H9 (cell line): ENCODE results near the gene PIGL. TPM values are rescaled to one million over a fixed set of nuclear protein-coding genes. Genes with fewer than 3 reads are reported as not detected.

Experiments
- DNase-seq: peaks from one replicate; pipeline ENCODE4 v3.0.0-alpha.2; 2017
- H2AFZ ChIP-seq: one replicate; pipeline ENCODE4 v1.6.1; 2013; ENCODE audit warnings: mild to moderate bottlenecking, low read length, control low read depth, moderate library complexity
- H2AK5ac ChIP-seq: 2 replicates; pipeline ENCODE4 v1.6.1; 2013; ENCODE audit warnings: low read length, control low read depth, mixed read lengths; ENCODE audit not compliant: insufficient read length
- H2BK120ac ChIP-seq: one replicate; pipeline ENCODE4 v1.6.1; 2013; ENCODE audit warnings: low read depth, mild to moderate bottlenecking, low read length, control low read depth, inconsistent platforms; ENCODE audit not compliant: poor library complexity, severe bottlenecking
- H2BK12ac ChIP-seq: 2 replicates; pipeline ENCODE4 v1.6.1; 2013; ENCODE audit warnings: low read length, control low read depth, mixed read lengths, low read depth; ENCODE audit not compliant: insufficient read length
- H2BK15ac ChIP-seq: 2 replicates; pipeline ENCODE4 v1.6.1; 2013; ENCODE audit warnings: low read depth, low read length, control low read depth
- H2BK20ac ChIP-seq: one replicate; pipeline ENCODE4 v1.6.1; 2013; ENCODE audit warnings: low read depth, mild to moderate bottlenecking, low read length, control low read depth, inconsistent platforms; ENCODE audit not compliant: poor library complexity, severe bottlenecking
- H2BK5ac ChIP-seq: 2 replicates; pipeline ENCODE4 v1.6.1; 2013; ENCODE audit warnings: low read length, control low read depth, mixed read lengths; ENCODE audit not compliant: insufficient read length
- H3K14ac ChIP-seq: 2 replicates; pipeline ENCODE4 v1.6.1; 2013; ENCODE audit warnings: low read length, control low read depth; ENCODE audit not compliant: insufficient read depth
- H3K18ac ChIP-seq: 2 replicates; pipeline ENCODE4 v1.6.1; 2013; ENCODE audit warnings: low read depth, mild to moderate bottlenecking, mixed read lengths, low read length, control low read depth; ENCODE audit not compliant: insufficient read length
- H3K23ac ChIP-seq: 2 replicates; pipeline ENCODE4 v1.6.1; 2013; ENCODE audit warnings: low read length, control low read depth, mixed read lengths, low read depth; ENCODE audit not compliant: insufficient read length
- H3K23me2 ChIP-seq: 2 replicates; pipeline ENCODE4 v1.6.1; 2013; ENCODE audit warnings: low read depth, mild to moderate bottlenecking, mixed read lengths, low read length, control low read depth; ENCODE audit not compliant: insufficient read length, poor library complexity, severe bottlenecking
- H3K27ac ChIP-seq: 2 replicates; pipeline ENCODE4 v1.5.1; 2013; ENCODE audit warnings: low read length, control low read depth, mixed read lengths, low read depth; ENCODE audit not compliant: insufficient read length
- H3K27me3 ChIP-seq: 2 replicates; pipeline ENCODE4 v1.6.1; 2013; ENCODE audit warnings: low read length, control low read depth, inconsistent platforms; ENCODE audit not compliant: insufficient read depth
- H3K4ac ChIP-seq: 2 replicates; pipeline ENCODE4 v1.6.1; 2013; ENCODE audit warnings: low read depth, mild to moderate bottlenecking, control low read depth, inconsistent platforms, low read length, moderate library complexity
- H3K4me1 ChIP-seq: 2 replicates; pipeline ENCODE4 v1.6.1; 2013; ENCODE audit warnings: low read length, control low read depth, inconsistent platforms; ENCODE audit not compliant: insufficient read depth
- H3K4me2 ChIP-seq: 2 replicates; pipeline ENCODE4 v1.6.1; 2013; ENCODE audit warnings: low read length, control low read depth, mixed read lengths; ENCODE audit not compliant: insufficient read length, insufficient read depth
- H3K56ac ChIP-seq: 2 replicates; pipeline ENCODE4 v1.6.1; 2013; ENCODE audit warnings: low read depth, mild to moderate bottlenecking, mixed read lengths, low read length, control low read depth; ENCODE audit not compliant: insufficient read length
- H3K79me1 ChIP-seq: 2 replicates; pipeline ENCODE4 v1.6.1; 2013; ENCODE audit warnings: low read depth, mild to moderate bottlenecking, moderate library complexity, low read length, control low read depth, inconsistent platforms; ENCODE audit not compliant: insufficient read depth, poor library complexity, severe bottlenecking
- H3K79me2 ChIP-seq: 2 replicates; pipeline ENCODE4 v1.6.1; 2013; ENCODE audit warnings: low read length, control low read depth, inconsistent platforms; ENCODE audit not compliant: insufficient read depth
- H3K9ac ChIP-seq: 2 replicates; pipeline ENCODE4 v1.6.1; 2013; ENCODE audit warnings: low read length, control low read depth, mixed read lengths; ENCODE audit not compliant: insufficient read length; ENCODE audit errors: extremely low read depth
- H3K9me3 ChIP-seq: one replicate; pipeline ENCODE4 v1.6.1; 2013; ENCODE audit warnings: low read depth, low read length, inconsistent platforms; ENCODE audit not compliant: control insufficient read depth
- H3T11ph ChIP-seq: one replicate; pipeline ENCODE4 v1.6.1; 2013; ENCODE audit warnings: mild to moderate bottlenecking, low read length, control low read depth, inconsistent platforms
- H4K20me1 ChIP-seq: one replicate; pipeline ENCODE4 v1.6.1; 2013; ENCODE audit not compliant: control insufficient read depth, insufficient read length, insufficient read depth
- H4K5ac ChIP-seq: 2 replicates; pipeline ENCODE4 v1.6.1; 2013; ENCODE audit warnings: low read depth, mild to moderate bottlenecking, mixed read lengths, low read length, control low read depth; ENCODE audit not compliant: insufficient read length
- H4K8ac ChIP-seq: replicated peaks from 2 replicates; pipeline ENCODE4 v1.6.1; 2013; ENCODE audit warnings: low read length, control low read depth, mixed read lengths, low read depth; ENCODE audit not compliant: insufficient read length
- H4K91ac ChIP-seq: 2 replicates; pipeline ENCODE4 v1.6.1; 2013; ENCODE audit warnings: low read depth, mild to moderate bottlenecking, moderate library complexity, mixed read lengths, low read length, control low read depth; ENCODE audit not compliant: insufficient read length
- H3K27ac Mint-ChIP-seq, 3 experiments: 2 replicates in 2 of 3; 3 replicates in 1 of 3; pipeline ENCODE4 v1.8.0; 2020 to 2021; ENCODE audit warnings: mixed read lengths in 3 of 3, mild to moderate bottlenecking in 1 of 3, moderate library complexity in 1 of 3
- H3K27me3 Mint-ChIP-seq: 2 replicates; pipeline ENCODE4 v1.8.0; 2021; ENCODE audit warnings: low read depth, mild to moderate bottlenecking, moderate library complexity, mixed read lengths
- H3K36me3 Mint-ChIP-seq, 3 experiments: 2 replicates in 2 of 3; 3 replicates in 1 of 3; pipeline ENCODE4 v1.8.0; 2020 to 2021; ENCODE audit warnings: low read depth in 3 of 3, mixed read lengths in 3 of 3; ENCODE audit not compliant: insufficient read depth in 1 of 3
- H3K4me1 Mint-ChIP-seq, 2 experiments: 2 replicates each; pipeline ENCODE4 v1.8.0; 2020; ENCODE audit warnings: mixed read lengths in 2 of 2
- H3K4me3 Mint-ChIP-seq, 2 experiments: 2 replicates in 1 of 2; 3 replicates in 1 of 2; pipeline ENCODE4 v1.8.0; 2020 to 2021; ENCODE audit warnings: mild to moderate bottlenecking in 2 of 2, mixed read lengths in 2 of 2, moderate library complexity in 1 of 2
- H3K9me3 Mint-ChIP-seq, 2 experiments: 2 replicates in 1 of 2; 3 replicates in 1 of 2; pipeline ENCODE4 v1.8.0; 2020; ENCODE audit warnings: mild to moderate bottlenecking in 2 of 2, mixed read lengths in 2 of 2, moderate library complexity in 1 of 2
- WGBS: extraction: QIAGEN DNeasy Blood & Tissue Kit; methylation state at CpG from one replicate; pipeline ENCODE4 v1.1.7; 2013; ENCODE audit warnings: missing lambda C conversion rate, low lambda C conversion rate, mixed read lengths; ENCODE audit not compliant: insufficient read length; ENCODE audit errors: extremely low coverage; 5-methylcytosine and 5-hydroxymethylcytosine counted together
- microRNA-seq: library from miRNA; unstranded; fragments of <30 nt; microRNA quantifications from one replicate; pipeline ENCODE4, GENCODE V29; 2020; ENCODE audit warnings: borderline microRNAs expressed
- total RNA-seq: library from RNA; stranded (reverse); gene quantifications from 2 replicates; pipeline ENCODE4 v1.2.1, GENCODE V29; 2021
- TF ChIP-seq, protein P1 (sequence below): fragments of 200-600 bp; sonication (generic); conservative IDR thresholded peaks from 3 replicates; pipeline ENCODE4 v1.8.0; 2021; ENCODE audit warnings: antibody characterized with exemption, mild to moderate bottlenecking

The PIGL gene
- total RNA-seq, 1 experiment from 2014 or later, result 21.6 TPM

GRCh38 chr17:16374146-16374938 lies 157.3 kb downstream of the PIGL start:
- Histone ChIP-seq H2BK20ac (no peak overlapping the region), H3K27ac (no peak overlapping the region), H2AK5ac (no peak overlapping the region), H3K56ac (no peak overlapping the region), H2BK15ac (no peak overlapping the region), H3K4me2 (no peak overlapping the region), H3K23ac (no peak overlapping the region), H2BK5ac (no peak overlapping the region), H4K5ac (no peak overlapping the region), H3K4me1 (0 out of 2 replicates have a peak, but pooled peaks cover 3% of the 10 kb centered on the region), H2AFZ (no peak overlapping the region), H3K9ac (no peak overlapping the region), H4K91ac (no peak overlapping the region), H3K18ac (no peak overlapping the region), H4K20me1 (no peaks in the 10 kb centered on the region), H2BK120ac (no peak overlapping the region), H3K4ac (no peak overlapping the region), H3K23me2 (no peaks in the 10 kb centered on the region), H3T11ph (no peak overlapping the region), H3K79me2 (no peaks in the 10 kb centered on the region), H3K14ac (no peak overlapping the region), H3K9me3 (no peaks in the 10 kb centered on the region), H2BK12ac (no peak overlapping the region), H3K27me3 (no peaks in the 10 kb centered on the region), H4K8ac (no peak overlapping the region), H3K79me1 (no peaks in the 10 kb centered on the region)
- peaks cover 0 to 6% of the 10 kb centered on the region in 2 experiments; a peak in 3 of 4 replicates for H3K4me1 Mint-ChIP-seq
- no CpG with 5 or more reads among the region's 16 CpGs for WGBS
- TF ChIP-seq, protein P1, sequence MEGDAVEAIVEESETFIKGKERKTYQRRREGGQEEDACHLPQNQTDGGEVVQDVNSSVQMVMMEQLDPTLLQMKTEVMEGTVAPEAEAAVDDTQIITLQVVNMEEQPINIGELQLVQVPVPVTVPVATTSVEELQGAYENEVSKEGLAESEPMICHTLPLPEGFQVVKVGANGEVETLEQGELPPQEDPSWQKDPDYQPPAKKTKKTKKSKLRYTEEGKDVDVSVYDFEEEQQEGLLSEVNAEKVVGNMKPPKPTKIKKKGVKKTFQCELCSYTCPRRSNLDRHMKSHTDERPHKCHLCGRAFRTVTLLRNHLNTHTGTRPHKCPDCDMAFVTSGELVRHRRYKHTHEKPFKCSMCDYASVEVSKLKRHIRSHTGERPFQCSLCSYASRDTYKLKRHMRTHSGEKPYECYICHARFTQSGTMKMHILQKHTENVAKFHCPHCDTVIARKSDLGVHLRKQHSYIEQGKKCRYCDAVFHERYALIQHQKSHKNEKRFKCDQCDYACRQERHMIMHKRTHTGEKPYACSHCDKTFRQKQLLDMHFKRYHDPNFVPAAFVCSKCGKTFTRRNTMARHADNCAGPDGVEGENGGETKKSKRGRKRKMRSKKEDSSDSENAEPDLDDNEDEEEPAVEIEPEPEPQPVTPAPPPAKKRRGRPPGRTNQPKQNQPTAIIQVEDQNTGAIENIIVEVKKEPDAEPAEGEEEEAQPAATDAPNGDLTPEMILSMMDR, result no peak
- H3K36me3 Mint-ChIP-seq, result no peaks in the 10 kb centered on the region
- no peak overlapping the region for H3K27ac Mint-ChIP-seq
- H3K27me3 Mint-ChIP-seq, result no peaks in the 10 kb centered on the region
- H3K9me3 Mint-ChIP-seq, result no peaks in the 10 kb centered on the region
- DNase-seq, result no peak
- H3K4me3 Mint-ChIP-seq, result no peak overlapping the region

Small RNA genes within 50 kb of the gene (microRNA-seq; reads per million reads assigned to microRNA genes)
- not detected for gene MIR1288

Other genes starting within 250 kb of the PIGL start
- gene ZSWIM7, start 217.5 kb upstream of the PIGL start, total RNA-seq, result 35.8 and 37.8 TPM in 2 replicates
- gene TTC19, start 217.4 kb upstream of the PIGL start, total RNA-seq, result 59.5 and 64.3 TPM in 2 replicates
- gene NCOR1, start 1.7 kb upstream of the PIGL start, total RNA-seq, result 112 and 119 TPM in 2 replicates
- 196 and 200 TPM in 2 replicates for gene CENPV, start 136.3 kb downstream of the PIGL start, total RNA-seq
- 1,609 and 1,663 TPM in 2 replicates for gene UBB, start 163.9 kb downstream of the PIGL start, total RNA-seq
- 1.0 and 1.1 TPM in 2 replicates for gene TRPV2, start 198.4 kb downstream of the PIGL start, total RNA-seq